ENCODE results near the gene KRTAP10-8.
"Not testable (repeated sequence)": the region's sequence is repeated elsewhere in the genome, so short reads cannot be mapped to it uniquely, and the experiment has no call there.

KRTAP10-8 gene

GRCh38 chr21:44579833-44580144, 32.1 kb upstream of the KRTAP10-8 start:
- no peak overlapping the region for H3K4me3 ChIP-seq (ENCODE audit: low read length in 2 of 2)
- H3K4me1 ChIP-seq (ENCODE audit: control insufficient read depth, insufficient read depth, low read length): no peaks in the 10 kb centered on the region
- H3K9ac ChIP-seq (ENCODE audit: low read length in 2 of 2): no peak overlapping the region
- H3K36me3 ChIP-seq (ENCODE audit: control insufficient read depth in 2 of 2, insufficient read depth in 2 of 2, low read length in 2 of 2): no peaks in the 10 kb centered on the region
- H3K27ac ChIP-seq (ENCODE audit: low read length): no peak overlapping the region
- peaks cover 2 to 24% of the 10 kb centered on the region in 2 donors for H3K9me3 ChIP-seq (ENCODE audit: control insufficient read depth in 2 of 2, low read length in 2 of 2)
- peaks cover 4 to 6% of the 10 kb centered on the region in 2 donors for H3K27me3 ChIP-seq (ENCODE audit: control insufficient read depth in 1 of 2, insufficient read depth in 2 of 2, low read length in 2 of 2)

GRCh38 chr21:44580231-44580821, 31.6 kb upstream of the KRTAP10-8 start, which contains the start of gene KRTAP10-5:
TSS of gene KRTAP10-5 (minus strand) at chr21:44580604. CDS start at chr21:44580578, 26 bp downstream.
- H3K9me3 ChIP-seq (ENCODE audit: control insufficient read depth in 2 of 2, low read length in 2 of 2): peaks cover 3 to 23% of the 10 kb centered on the region in 2 donors
- H3K4me3 ChIP-seq (ENCODE audit: low read length in 2 of 2); H3K9ac ChIP-seq (ENCODE audit: low read length in 2 of 2); H3K27me3 ChIP-seq (ENCODE audit: control insufficient read depth in 1 of 2, insufficient read depth in 2 of 2, low read length in 2 of 2); H3K4me1 ChIP-seq (ENCODE audit: control insufficient read depth, insufficient read depth, low read length); H3K27ac ChIP-seq (ENCODE audit: low read length); H3K36me3 ChIP-seq (ENCODE audit: control insufficient read depth in 2 of 2, insufficient read depth in 2 of 2, low read length in 2 of 2): not testable (repeated sequence)

GRCh38 chr21:44581158-44581557, 30.7 kb upstream of the KRTAP10-8 start:
- peaks cover 5 to 16% of the 10 kb centered on the region in 2 donors for H3K9me3 ChIP-seq (ENCODE audit: control insufficient read depth in 2 of 2, low read length in 2 of 2)
- peaks cover 8 to 10% of the 10 kb centered on the region in 2 donors for H3K27me3 ChIP-seq (ENCODE audit: control insufficient read depth in 1 of 2, insufficient read depth in 2 of 2, low read length in 2 of 2)
- H3K36me3 ChIP-seq (ENCODE audit: control insufficient read depth in 2 of 2, insufficient read depth in 2 of 2, low read length in 2 of 2): no peaks in the 10 kb centered on the region
- no peak overlapping the region for H3K27ac ChIP-seq (ENCODE audit: low read length)
- H3K4me1 ChIP-seq (ENCODE audit: control insufficient read depth, insufficient read depth, low read length): no peaks in the 10 kb centered on the region
- H3K9ac ChIP-seq (ENCODE audit: low read length in 2 of 2): no peak overlapping the region
- no peak overlapping the region for H3K4me3 ChIP-seq (ENCODE audit: low read length in 2 of 2)

GRCh38 chr21:44582055-44582454, 29.8 kb upstream of the KRTAP10-8 start:
- no peak overlapping the region for H3K4me3 ChIP-seq (ENCODE audit: low read length in 2 of 2)
- H3K9me3 ChIP-seq (ENCODE audit: control insufficient read depth in 2 of 2, low read length in 2 of 2): peaks cover 3 to 10% of the 10 kb centered on the region in 2 donors
- H3K4me1 ChIP-seq (ENCODE audit: control insufficient read depth, insufficient read depth, low read length): no peaks in the 10 kb centered on the region
- no peak overlapping the region for H3K27ac ChIP-seq (ENCODE audit: low read length)
- H3K27me3 ChIP-seq (ENCODE audit: control insufficient read depth in 1 of 2, insufficient read depth in 2 of 2, low read length in 2 of 2): peaks cover 8 to 14% of the 10 kb centered on the region in 2 donors
- no peaks in the 10 kb centered on the region for H3K36me3 ChIP-seq (ENCODE audit: control insufficient read depth in 2 of 2, insufficient read depth in 2 of 2, low read length in 2 of 2)
- no peak overlapping the region for H3K9ac ChIP-seq (ENCODE audit: low read length in 2 of 2)

- peaks cover 8 to 14% of the 10 kb centered on the region in 2 donors for H3K27me3 ChIP-seq (ENCODE audit: control insufficient read depth in 1 of 2, insufficient read depth in 2 of 2, low read length in 2 of 2)
These were observed 28.6 kb upstream of the KRTAP10-8 start for GRCh38 chr21:44583089-44583799.

GRCh38 chr21:44583800-44584147, 28.1 kb upstream of the KRTAP10-8 start:
- Histone ChIP-seq H3K9me3 (ENCODE audit: control insufficient read depth in 2 of 2, low read length in 2 of 2) (peaks cover 0 to 3% of the 10 kb centered on the region in 2 donors), H3K27me3 (ENCODE audit: control insufficient read depth in 1 of 2, insufficient read depth in 2 of 2, low read length in 2 of 2) (peaks cover 8 to 14% of the 10 kb centered on the region in 2 donors), H3K27ac (ENCODE audit: low read length) (no peak overlapping the region), H3K4me3 (ENCODE audit: low read length in 2 of 2) (no peak overlapping the region), H3K4me1 (ENCODE audit: control insufficient read depth, insufficient read depth, low read length) (no peaks in the 10 kb centered on the region), H3K9ac (ENCODE audit: low read length in 2 of 2) (no peak overlapping the region), H3K36me3 (ENCODE audit: control insufficient read depth in 2 of 2, insufficient read depth in 2 of 2, low read length in 2 of 2) (no peaks in the 10 kb centered on the region)

More at GRCh38 chr21:44583089-44583799, 28.6 kb upstream of the KRTAP10-8 start:
- Histone ChIP-seq H3K9ac (ENCODE audit: low read length in 2 of 2) (no peak overlapping the region), H3K9me3 (ENCODE audit: control insufficient read depth in 2 of 2, low read length in 2 of 2) (peaks cover 3% of the 10 kb centered on the region in 2 donors), H3K4me1 (ENCODE audit: control insufficient read depth, insufficient read depth, low read length) (no peaks in the 10 kb centered on the region), H3K36me3 (ENCODE audit: control insufficient read depth in 2 of 2, insufficient read depth in 2 of 2, low read length in 2 of 2) (no peaks in the 10 kb centered on the region), H3K27ac (ENCODE audit: low read length) (no peak overlapping the region), H3K4me3 (ENCODE audit: low read length in 2 of 2) (no peak overlapping the region)

- H3K9me3 ChIP-seq (ENCODE audit: control insufficient read depth in 2 of 2, low read length in 2 of 2): peaks cover 0 to 3% of the 10 kb centered on the region in 2 donors
- H3K27me3 ChIP-seq (ENCODE audit: control insufficient read depth in 1 of 2, insufficient read depth in 2 of 2, low read length in 2 of 2): peaks cover 14 to 20% of the 10 kb centered on the region in 2 donors
- H3K27ac ChIP-seq (ENCODE audit: low read length): no peak overlapping the region
- H3K36me3 ChIP-seq (ENCODE audit: control insufficient read depth in 2 of 2, insufficient read depth in 2 of 2, low read length in 2 of 2): no peaks in the 10 kb centered on the region
- no peak overlapping the region for H3K4me3 ChIP-seq (ENCODE audit: low read length in 2 of 2)
- H3K4me1 ChIP-seq (ENCODE audit: control insufficient read depth, insufficient read depth, low read length): no peaks in the 10 kb centered on the region
- no peak overlapping the region for H3K9ac ChIP-seq (ENCODE audit: low read length in 2 of 2)
These were observed 26.0 kb upstream of the KRTAP10-8 start for GRCh38 chr21:44585892-44586291.

- Histone ChIP-seq H3K4me3 (ENCODE audit: low read length in 2 of 2) (no peak overlapping the region), H3K27ac (ENCODE audit: low read length) (no peak overlapping the region), H3K36me3 (ENCODE audit: control insufficient read depth in 2 of 2, insufficient read depth in 2 of 2, low read length in 2 of 2) (no peaks in the 10 kb centered on the region), H3K4me1 (ENCODE audit: control insufficient read depth, insufficient read depth, low read length) (no peaks in the 10 kb centered on the region), H3K9me3 (ENCODE audit: control insufficient read depth in 2 of 2, low read length in 2 of 2) (peaks cover 0 to 3% of the 10 kb centered on the region in 2 donors), H3K27me3 (ENCODE audit: control insufficient read depth in 1 of 2, insufficient read depth in 2 of 2, low read length in 2 of 2) (peaks cover 16 to 19% of the 10 kb centered on the region in 2 donors), H3K9ac (ENCODE audit: low read length in 2 of 2) (no peak overlapping the region)
These were observed 22.8 kb upstream of the KRTAP10-8 start for GRCh38 chr21:44589094-44589493.

- Histone ChIP-seq H3K9ac (ENCODE audit: low read length in 2 of 2) (no peak overlapping the region), H3K4me1 (ENCODE audit: control insufficient read depth, insufficient read depth, low read length) (no peaks in the 10 kb centered on the region), H3K36me3 (ENCODE audit: control insufficient read depth in 2 of 2, insufficient read depth in 2 of 2, low read length in 2 of 2) (no peaks in the 10 kb centered on the region), H3K9me3 (ENCODE audit: control insufficient read depth in 2 of 2, low read length in 2 of 2) (peaks cover 0 to 3% of the 10 kb centered on the region in 2 donors), H3K4me3 (ENCODE audit: low read length in 2 of 2) (no peak overlapping the region), H3K27me3 (ENCODE audit: control insufficient read depth in 1 of 2, insufficient read depth in 2 of 2, low read length in 2 of 2) (peaks cover 16 to 17% of the 10 kb centered on the region in 2 donors), H3K27ac (ENCODE audit: low read length) (no peak overlapping the region)
These were observed 22.1 kb upstream of the KRTAP10-8 start for GRCh38 chr21:44589586-44590305.

- H3K9me3 ChIP-seq (ENCODE audit: control insufficient read depth in 2 of 2, low read length in 2 of 2): peaks cover 0 to 2% of the 10 kb centered on the region in 2 donors
- H3K27me3 ChIP-seq (ENCODE audit: control insufficient read depth in 1 of 2, insufficient read depth in 2 of 2, low read length in 2 of 2): peaks cover 14 to 17% of the 10 kb centered on the region in 2 donors
- no peak overlapping the region for H3K9ac ChIP-seq (ENCODE audit: low read length in 2 of 2)
- H3K27ac ChIP-seq (ENCODE audit: low read length): no peak overlapping the region
- H3K4me3 ChIP-seq (ENCODE audit: low read length in 2 of 2): no peak overlapping the region
- no peaks in the 10 kb centered on the region for H3K4me1 ChIP-seq (ENCODE audit: control insufficient read depth, insufficient read depth, low read length)
- H3K36me3 ChIP-seq (ENCODE audit: control insufficient read depth in 2 of 2, insufficient read depth in 2 of 2, low read length in 2 of 2): no peaks in the 10 kb centered on the region
These were observed 21.6 kb upstream of the KRTAP10-8 start for GRCh38 chr21:44590311-44590721.
